Transverse colon (tissue), 3 donors: ENCODE results near the gene PDZD8.

Experiments used
- EP300 ChIP-seq: sonication (generic); formaldehyde crosslinking; IDR thresholded peaks from one replicate; pipeline ENCODE4 v1.6.1; 2017; ENCODE audit warnings: antibody characterized with exemption, low read depth
- TF ChIP-seq, protein P1 (sequence below), 5 experiments: fragments of 200-600 bp in 3 of 5; fragments of 450-650 bp in 2 of 5; sonication (generic) in 3 of 5; IDR thresholded peaks; 1 replicate in 2 of 5; 2 replicates in 3 of 5; pipeline ENCODE4 v1.5.1; 2016 to 2017; ENCODE audit warnings: antibody characterized with exemption in 5 of 5, inconsistent platforms in 3 of 5, mild to moderate bottlenecking in 2 of 5, moderate library complexity in 1 of 5

DNA sequence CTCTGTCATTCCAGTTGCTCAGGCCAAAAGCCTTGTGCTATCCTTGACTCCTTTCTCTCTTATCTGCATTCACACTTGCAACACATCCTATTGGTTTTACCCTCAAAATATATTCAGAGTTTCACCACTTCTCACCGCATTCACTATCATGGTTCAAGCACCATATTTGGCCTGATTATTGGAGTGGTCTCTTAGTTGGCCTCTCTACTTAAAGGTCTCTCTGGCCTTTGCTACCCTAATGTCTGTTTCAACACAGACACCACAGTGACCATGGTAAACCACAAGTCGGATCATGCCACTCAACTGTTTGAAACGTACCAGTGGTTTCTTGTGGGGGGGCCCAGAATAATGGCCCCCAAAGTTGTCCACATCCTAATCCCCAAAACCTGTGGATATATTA lies 15.2 kb upstream of the PDZD8 start:
- no peak for TF ChIP-seq EP300
- TF ChIP-seq, protein P1, sequence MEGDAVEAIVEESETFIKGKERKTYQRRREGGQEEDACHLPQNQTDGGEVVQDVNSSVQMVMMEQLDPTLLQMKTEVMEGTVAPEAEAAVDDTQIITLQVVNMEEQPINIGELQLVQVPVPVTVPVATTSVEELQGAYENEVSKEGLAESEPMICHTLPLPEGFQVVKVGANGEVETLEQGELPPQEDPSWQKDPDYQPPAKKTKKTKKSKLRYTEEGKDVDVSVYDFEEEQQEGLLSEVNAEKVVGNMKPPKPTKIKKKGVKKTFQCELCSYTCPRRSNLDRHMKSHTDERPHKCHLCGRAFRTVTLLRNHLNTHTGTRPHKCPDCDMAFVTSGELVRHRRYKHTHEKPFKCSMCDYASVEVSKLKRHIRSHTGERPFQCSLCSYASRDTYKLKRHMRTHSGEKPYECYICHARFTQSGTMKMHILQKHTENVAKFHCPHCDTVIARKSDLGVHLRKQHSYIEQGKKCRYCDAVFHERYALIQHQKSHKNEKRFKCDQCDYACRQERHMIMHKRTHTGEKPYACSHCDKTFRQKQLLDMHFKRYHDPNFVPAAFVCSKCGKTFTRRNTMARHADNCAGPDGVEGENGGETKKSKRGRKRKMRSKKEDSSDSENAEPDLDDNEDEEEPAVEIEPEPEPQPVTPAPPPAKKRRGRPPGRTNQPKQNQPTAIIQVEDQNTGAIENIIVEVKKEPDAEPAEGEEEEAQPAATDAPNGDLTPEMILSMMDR (IDR thresholded peaks at IDR 0.05) = no peak
